Fibroblast of lung (primary cell): ENCODE data around the gene ALS2. TPM values are rescaled to one million over a fixed set of nuclear protein-coding genes. Genes with fewer than 3 reads are reported as not detected.
"Not testable (repeated sequence)": the region's sequence is repeated elsewhere in the genome, so short reads cannot be mapped to it uniquely, and the experiment has no call there.

Source experiments
- DNase-seq, 2 donors: peaks; one replicate each; pipeline versions ENCODE4 v3.0.0 to v3.0.0-alpha.2; 2010; ENCODE audit warnings: low read depth in 2 of 2
- H2AFZ ChIP-seq: 2 replicates; pipeline ENCODE4 v1.5.1; 2012; ENCODE audit warnings: low read length, control low read depth, inconsistent platforms
- H3K27ac ChIP-seq: 2 replicates; pipeline ENCODE4 v1.5.1; 2011; ENCODE audit warnings: low read length, control low read depth; ENCODE audit not compliant: insufficient read depth
- H3K27me3 ChIP-seq: 2 replicates; pipeline ENCODE4 v1.5.1; 2011; ENCODE audit warnings: mild to moderate bottlenecking, low read length; ENCODE audit not compliant: control insufficient read depth, insufficient read depth
- H3K36me3 ChIP-seq: 2 replicates; pipeline ENCODE4 v1.5.1; 2011; ENCODE audit warnings: low read length; ENCODE audit not compliant: control insufficient read depth, insufficient read depth
- H3K4me1 ChIP-seq: 2 replicates; pipeline ENCODE4 v1.5.1; 2011; ENCODE audit warnings: low read length; ENCODE audit not compliant: control insufficient read depth, insufficient read depth; ENCODE audit errors: extremely low read depth
- H3K4me2 ChIP-seq: 2 replicates; pipeline ENCODE4 v1.5.1; 2011; ENCODE audit warnings: low read length, control low read depth; ENCODE audit not compliant: insufficient read depth; ENCODE audit errors: extremely low read depth
- H3K4me3 ChIP-seq, 4 experiments: fragments of 200-600 bp in 1 of 4; sonication (generic) in 1 of 4; replicated peaks in 1 of 4; 2 replicates each; pipeline ENCODE4 v1.5.1; 2011 to 2016; ENCODE audit warnings: low read length in 4 of 4, low read depth in 3 of 4, mild to moderate bottlenecking in 3 of 4, control low read depth in 2 of 4, inconsistent platforms in 1 of 4, mixed read lengths in 1 of 4; ENCODE audit not compliant: insufficient read depth in 1 of 4; ENCODE audit errors: control extremely low read depth in 1 of 4
- H3K79me2 ChIP-seq: 2 replicates; pipeline ENCODE4 v1.5.1; 2012; ENCODE audit warnings: mild to moderate bottlenecking, low read length, inconsistent platforms; ENCODE audit not compliant: control insufficient read depth, insufficient read depth
- H3K9ac ChIP-seq: 2 replicates; pipeline ENCODE4 v1.5.1; 2011; ENCODE audit warnings: mild to moderate bottlenecking, low read length, control low read depth; ENCODE audit not compliant: insufficient read depth
- H3K9me3 ChIP-seq: 2 replicates; pipeline ENCODE4 v1.5.1; 2012; ENCODE audit warnings: low read depth, low read length; ENCODE audit not compliant: control insufficient read depth, insufficient read depth
- H4K20me1 ChIP-seq: 2 replicates; pipeline ENCODE4 v1.5.1; 2011; ENCODE audit warnings: low read length; ENCODE audit not compliant: control insufficient read depth, insufficient read depth; ENCODE audit errors: extremely low read depth
- CTCF ChIP-seq, 2 donors: IDR thresholded peaks in 1 of 2; conservative IDR thresholded peaks in 1 of 2; 1 replicate in 1 of 2; 2 replicates in 1 of 2; pipeline ENCODE4 v1.5.1; 2011 to 2012; ENCODE audit warnings: low read length in 2 of 2, control low read depth in 1 of 2, inconsistent platforms in 1 of 2, low read depth in 1 of 2, mild to moderate bottlenecking in 1 of 2
- EZH2 ChIP-seq: IDR thresholded peaks from 2 replicates; pipeline ENCODE4 v1.5.1; 2012; ENCODE audit warnings: low read length, control low read depth, mild to moderate bottlenecking; ENCODE audit errors: missing control alignments
- polyA plus RNA-seq, 2 donors: library from polyadenylated mRNA; depleted of rRNA in 1 of 2; stranded (reverse) in 1 of 2; unstranded in 1 of 2; fragments of >200 nt; gene quantifications; 2 replicates each; pipeline ENCODE4 v1.2.1, GENCODE V29; 2011 to 2012; ENCODE audit warnings: missing spikeins in 1 of 2
- total RNA-seq: library from RNA; depleted of rRNA; stranded (reverse); fragments of >200 nt; gene quantifications from 2 replicates; pipeline ENCODE4 v1.2.1, GENCODE V29; 2014

Gene ALS2
- total and polyA plus RNA-seq, 2 donors (not counting 1 experiment from before 2014, with no cell fraction given), result 21.8 to 30.9 TPM

DNA sequence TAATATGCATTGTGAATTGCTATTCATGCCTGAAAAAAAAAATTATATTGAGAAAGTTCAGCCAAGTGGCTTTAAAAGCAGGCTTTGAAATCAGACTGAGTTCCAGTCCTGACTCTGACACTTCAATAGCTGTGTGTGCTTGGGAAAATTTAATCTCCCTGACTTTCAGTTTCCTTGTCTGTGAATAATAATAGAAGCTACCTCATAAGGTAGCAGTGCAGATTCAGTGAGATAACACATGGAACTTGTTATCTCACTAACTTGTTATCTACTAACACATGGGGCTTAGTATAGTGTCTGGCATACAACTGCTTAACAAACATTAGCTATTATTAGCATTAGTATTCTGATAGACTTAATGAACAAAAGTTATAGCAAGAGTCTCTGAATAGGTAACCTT, 14.9 kb downstream of the ALS2 start:
- Histone ChIP-seq H3K4me2 (no peak overlapping the region), H3K9ac (no peak overlapping the region), H3K4me1 (peaks cover 7% of the 10 kb centered on the region), H2AFZ (no peak overlapping the region), H3K27me3 (no peaks in the 10 kb centered on the region), H3K9me3 (no peaks in the 10 kb centered on the region), H3K36me3 (peaks cover 13% of the 10 kb centered on the region), H3K4me3 (no peak overlapping the region), H3K27ac (no peak overlapping the region), H4K20me1 (no peaks in the 10 kb centered on the region), H3K79me2 (peaks cover 6% of the 10 kb centered on the region)
- no peak for TF ChIP-seq CTCF (conservative IDR thresholded peaks at IDR 0.05 in 1 of 2, IDR thresholded peaks at IDR 0.05 in 1 of 2; ENCODE audit: low read depth in 1 of 2, low read length in 2 of 2)
- DNase-seq, result no peak

GRCh38 chr2:201764469-201764868, 16.3 kb downstream of the ALS2 start:
- not testable (repeated sequence) for H3K4me2 ChIP-seq, DNase-seq, H3K4me3 ChIP-seq, H2AFZ ChIP-seq, H3K4me1 ChIP-seq, H3K27me3 ChIP-seq, H3K27ac ChIP-seq, H3K9ac ChIP-seq, H3K9me3 ChIP-seq, H3K79me2 ChIP-seq, H4K20me1 ChIP-seq
- H3K36me3 ChIP-seq, result peaks cover 13% of the 10 kb centered on the region

GRCh38 chr2:201761101-201761500, 19.6 kb downstream of the ALS2 start:
- Histone ChIP-seq H3K79me2 (no peaks in the 10 kb centered on the region), H3K4me3 (no peak overlapping the region), H3K9ac (no peak overlapping the region), H4K20me1 (no peaks in the 10 kb centered on the region), H3K4me2 (no peak overlapping the region), H3K36me3 (peaks cover 12% of the 10 kb centered on the region), H2AFZ (no peak overlapping the region), H3K27ac (no peak overlapping the region), H3K9me3 (no peaks in the 10 kb centered on the region), H3K4me1 (no peaks in the 10 kb centered on the region), H3K27me3 (no peaks in the 10 kb centered on the region)
- TF ChIP-seq CTCF (conservative IDR thresholded peaks at IDR 0.05 in 1 of 2, IDR thresholded peaks at IDR 0.05 in 1 of 2; ENCODE audit: low read depth in 1 of 2, low read length in 2 of 2), result no peak
- no peak for TF ChIP-seq EZH2
- DNase-seq, result no peak

- no peak overlapping the region for H3K4me3 ChIP-seq
- H3K9ac ChIP-seq, result no peak overlapping the region
- no peak overlapping the region for H3K4me2 ChIP-seq
- no peaks in the 10 kb centered on the region for H3K9me3 ChIP-seq
- H3K79me2 ChIP-seq, result no peaks in the 10 kb centered on the region
- no peak for DNase-seq
- H3K4me1 ChIP-seq, result no peaks in the 10 kb centered on the region
- H4K20me1 ChIP-seq, result no peaks in the 10 kb centered on the region
- no peak overlapping the region for H2AFZ ChIP-seq
- H3K27ac ChIP-seq, result no peak overlapping the region
- TF ChIP-seq CTCF (conservative IDR thresholded peaks at IDR 0.05 in 1 of 2, IDR thresholded peaks at IDR 0.05 in 1 of 2; ENCODE audit: low read depth in 1 of 2, low read length in 2 of 2), result no peak
- no peak for TF ChIP-seq EZH2
- no peaks in the 10 kb centered on the region for H3K27me3 ChIP-seq
- peaks cover 12% of the 10 kb centered on the region for H3K36me3 ChIP-seq
These were observed 21.2 kb downstream of the ALS2 start for GRCh38 chr2:201759567-201759966.
